H9 (cell line): Measurements from ENCODE around the gene GRAMD1B. TPM values are rescaled to one million over a fixed set of nuclear protein-coding genes. Genes with fewer than 3 reads are reported as not detected.

Experiments used
- DNase-seq: peaks from one replicate; pipeline ENCODE4 v3.0.0-alpha.2; 2017
- H2AFZ ChIP-seq: one replicate; pipeline ENCODE4 v1.6.1; 2013; ENCODE audit warnings: mild to moderate bottlenecking, low read length, control low read depth, moderate library complexity
- H2AK5ac ChIP-seq: 2 replicates; pipeline ENCODE4 v1.6.1; 2013; ENCODE audit warnings: low read length, control low read depth, mixed read lengths; ENCODE audit not compliant: insufficient read length
- H2BK120ac ChIP-seq: one replicate; pipeline ENCODE4 v1.6.1; 2013; ENCODE audit warnings: low read depth, mild to moderate bottlenecking, low read length, control low read depth, inconsistent platforms; ENCODE audit not compliant: poor library complexity, severe bottlenecking
- H2BK12ac ChIP-seq: 2 replicates; pipeline ENCODE4 v1.6.1; 2013; ENCODE audit warnings: low read length, control low read depth, mixed read lengths, low read depth; ENCODE audit not compliant: insufficient read length
- H2BK15ac ChIP-seq: 2 replicates; pipeline ENCODE4 v1.6.1; 2013; ENCODE audit warnings: low read depth, low read length, control low read depth
- H2BK20ac ChIP-seq: one replicate; pipeline ENCODE4 v1.6.1; 2013; ENCODE audit warnings: low read depth, mild to moderate bottlenecking, low read length, control low read depth, inconsistent platforms; ENCODE audit not compliant: poor library complexity, severe bottlenecking
- H2BK5ac ChIP-seq: 2 replicates; pipeline ENCODE4 v1.6.1; 2013; ENCODE audit warnings: low read length, control low read depth, mixed read lengths; ENCODE audit not compliant: insufficient read length
- H3K14ac ChIP-seq: 2 replicates; pipeline ENCODE4 v1.6.1; 2013; ENCODE audit warnings: low read length, control low read depth; ENCODE audit not compliant: insufficient read depth
- H3K18ac ChIP-seq: 2 replicates; pipeline ENCODE4 v1.6.1; 2013; ENCODE audit warnings: low read depth, mild to moderate bottlenecking, mixed read lengths, low read length, control low read depth; ENCODE audit not compliant: insufficient read length
- H3K23ac ChIP-seq: 2 replicates; pipeline ENCODE4 v1.6.1; 2013; ENCODE audit warnings: low read length, control low read depth, mixed read lengths, low read depth; ENCODE audit not compliant: insufficient read length
- H3K23me2 ChIP-seq: 2 replicates; pipeline ENCODE4 v1.6.1; 2013; ENCODE audit warnings: low read depth, mild to moderate bottlenecking, mixed read lengths, low read length, control low read depth; ENCODE audit not compliant: insufficient read length, poor library complexity, severe bottlenecking
- H3K27ac ChIP-seq: 2 replicates; pipeline ENCODE4 v1.5.1; 2013; ENCODE audit warnings: low read length, control low read depth, mixed read lengths, low read depth; ENCODE audit not compliant: insufficient read length
- H3K27me3 ChIP-seq: 2 replicates; pipeline ENCODE4 v1.6.1; 2013; ENCODE audit warnings: low read length, control low read depth, inconsistent platforms; ENCODE audit not compliant: insufficient read depth
- H3K4ac ChIP-seq: 2 replicates; pipeline ENCODE4 v1.6.1; 2013; ENCODE audit warnings: low read depth, mild to moderate bottlenecking, control low read depth, inconsistent platforms, low read length, moderate library complexity
- H3K4me1 ChIP-seq: 2 replicates; pipeline ENCODE4 v1.6.1; 2013; ENCODE audit warnings: low read length, control low read depth, inconsistent platforms; ENCODE audit not compliant: insufficient read depth
- H3K4me2 ChIP-seq: 2 replicates; pipeline ENCODE4 v1.6.1; 2013; ENCODE audit warnings: low read length, control low read depth, mixed read lengths; ENCODE audit not compliant: insufficient read length, insufficient read depth
- H3K56ac ChIP-seq: 2 replicates; pipeline ENCODE4 v1.6.1; 2013; ENCODE audit warnings: low read depth, mild to moderate bottlenecking, mixed read lengths, low read length, control low read depth; ENCODE audit not compliant: insufficient read length
- H3K79me1 ChIP-seq: 2 replicates; pipeline ENCODE4 v1.6.1; 2013; ENCODE audit warnings: low read depth, mild to moderate bottlenecking, moderate library complexity, low read length, control low read depth, inconsistent platforms; ENCODE audit not compliant: insufficient read depth, poor library complexity, severe bottlenecking
- H3K79me2 ChIP-seq: 2 replicates; pipeline ENCODE4 v1.6.1; 2013; ENCODE audit warnings: low read length, control low read depth, inconsistent platforms; ENCODE audit not compliant: insufficient read depth
- H3K9ac ChIP-seq: 2 replicates; pipeline ENCODE4 v1.6.1; 2013; ENCODE audit warnings: low read length, control low read depth, mixed read lengths; ENCODE audit not compliant: insufficient read length; ENCODE audit errors: extremely low read depth
- H3K9me3 ChIP-seq: one replicate; pipeline ENCODE4 v1.6.1; 2013; ENCODE audit warnings: low read depth, low read length, inconsistent platforms; ENCODE audit not compliant: control insufficient read depth
- H3T11ph ChIP-seq: one replicate; pipeline ENCODE4 v1.6.1; 2013; ENCODE audit warnings: mild to moderate bottlenecking, low read length, control low read depth, inconsistent platforms
- H4K20me1 ChIP-seq: one replicate; pipeline ENCODE4 v1.6.1; 2013; ENCODE audit not compliant: control insufficient read depth, insufficient read length, insufficient read depth
- H4K5ac ChIP-seq: 2 replicates; pipeline ENCODE4 v1.6.1; 2013; ENCODE audit warnings: low read depth, mild to moderate bottlenecking, mixed read lengths, low read length, control low read depth; ENCODE audit not compliant: insufficient read length
- H4K8ac ChIP-seq: replicated peaks from 2 replicates; pipeline ENCODE4 v1.6.1; 2013; ENCODE audit warnings: low read length, control low read depth, mixed read lengths, low read depth; ENCODE audit not compliant: insufficient read length
- H4K91ac ChIP-seq: 2 replicates; pipeline ENCODE4 v1.6.1; 2013; ENCODE audit warnings: low read depth, mild to moderate bottlenecking, moderate library complexity, mixed read lengths, low read length, control low read depth; ENCODE audit not compliant: insufficient read length
- H3K27ac Mint-ChIP-seq, 3 experiments: 2 replicates in 2 of 3; 3 replicates in 1 of 3; pipeline ENCODE4 v1.8.0; 2020 to 2021; ENCODE audit warnings: mixed read lengths in 3 of 3, mild to moderate bottlenecking in 1 of 3, moderate library complexity in 1 of 3
- H3K27me3 Mint-ChIP-seq: 2 replicates; pipeline ENCODE4 v1.8.0; 2021; ENCODE audit warnings: low read depth, mild to moderate bottlenecking, moderate library complexity, mixed read lengths
- H3K36me3 Mint-ChIP-seq, 3 experiments: 2 replicates in 2 of 3; 3 replicates in 1 of 3; pipeline ENCODE4 v1.8.0; 2020 to 2021; ENCODE audit warnings: low read depth in 3 of 3, mixed read lengths in 3 of 3; ENCODE audit not compliant: insufficient read depth in 1 of 3
- H3K4me1 Mint-ChIP-seq, 2 experiments: 2 replicates each; pipeline ENCODE4 v1.8.0; 2020; ENCODE audit warnings: mixed read lengths in 2 of 2
- H3K4me3 Mint-ChIP-seq, 2 experiments: 2 replicates in 1 of 2; 3 replicates in 1 of 2; pipeline ENCODE4 v1.8.0; 2020 to 2021; ENCODE audit warnings: mild to moderate bottlenecking in 2 of 2, mixed read lengths in 2 of 2, moderate library complexity in 1 of 2
- H3K9me3 Mint-ChIP-seq, 2 experiments: 2 replicates in 1 of 2; 3 replicates in 1 of 2; pipeline ENCODE4 v1.8.0; 2020; ENCODE audit warnings: mild to moderate bottlenecking in 2 of 2, mixed read lengths in 2 of 2, moderate library complexity in 1 of 2
- CTCF ChIP-seq: fragments of 200-600 bp; sonication (generic); conservative IDR thresholded peaks from 3 replicates; pipeline ENCODE4 v1.8.0; 2021; ENCODE audit warnings: antibody characterized with exemption, mild to moderate bottlenecking
- WGBS: extraction: QIAGEN DNeasy Blood & Tissue Kit; methylation state at CpG from one replicate; pipeline ENCODE4 v1.1.7; 2013; ENCODE audit warnings: missing lambda C conversion rate, low lambda C conversion rate, mixed read lengths; ENCODE audit not compliant: insufficient read length; ENCODE audit errors: extremely low coverage; 5-methylcytosine and 5-hydroxymethylcytosine counted together
- total RNA-seq: library from RNA; stranded (reverse); gene quantifications from 2 replicates; pipeline ENCODE4 v1.2.1, GENCODE V29; 2021

The GRAMD1B gene
- total RNA-seq, 1 experiment from 2014 or later, result 25.9 TPM

- peak; percentile 89 for DNase-seq
- no peak within 1 kb of the TSS for H2BK20ac ChIP-seq
- no peak within 1 kb of the TSS for H2AFZ ChIP-seq
- H3K18ac ChIP-seq, result peak within 1 kb of the TSS; percentile 28
- no peak within 1 kb of the TSS for H3T11ph ChIP-seq
- H4K91ac ChIP-seq, result no peak within 1 kb of the TSS
- no peaks in the 10 kb centered on the region for H3K9me3 ChIP-seq
- no peak within 1 kb of the TSS; a peak in 1 of 7 replicates for H3K27ac Mint-ChIP-seq
- no peak within 1 kb of the TSS for H3K27ac ChIP-seq
- H3K14ac ChIP-seq, result peak within 1 kb of the TSS; percentile 23; the same call in 1 of the 2 replicates
- H4K8ac ChIP-seq, result no peak within 1 kb of the TSS
- no peak for TF ChIP-seq CTCF
- H4K5ac ChIP-seq, result no peak within 1 kb of the TSS
- no peaks in the 10 kb centered on the region for H3K36me3 Mint-ChIP-seq
- H3K4me1 Mint-ChIP-seq, result peaks cover 11 to 12% of the 10 kb centered on the region in 2 experiments
- H3K27me3 ChIP-seq, result peaks cover 10% of the 10 kb centered on the region; the same call in 1 of the 2 replicates
- no peaks in the 10 kb centered on the region for H3K79me1 ChIP-seq
- H2BK120ac ChIP-seq, result no peak within 1 kb of the TSS
- H3K27me3 Mint-ChIP-seq, result peaks cover 61% of the 10 kb centered on the region
- H3K56ac ChIP-seq, result no peak within 1 kb of the TSS
- H4K20me1 ChIP-seq, result no peaks in the 10 kb centered on the region
- no CpG with 5 or more reads among the region's 44 CpGs for WGBS
- peak within 1 kb of the TSS; percentile 1 for H3K9ac ChIP-seq
- no peaks in the 10 kb centered on the region for H3K9me3 Mint-ChIP-seq
- H3K23ac ChIP-seq, result no peak within 1 kb of the TSS
- peaks cover 2% of the 10 kb centered on the region; the same call in 1 of the 2 replicates for H3K4me1 ChIP-seq
- H2BK12ac ChIP-seq, result no peak within 1 kb of the TSS
- no peaks in the 10 kb centered on the region for H3K79me2 ChIP-seq
- H2AK5ac ChIP-seq, result no peak within 1 kb of the TSS
- peak within 1 kb of the TSS; percentile 79 for H3K4me2 ChIP-seq
- H2BK15ac ChIP-seq, result no peak within 1 kb of the TSS
- peak within 1 kb of the TSS; percentile 81 to 88 for H3K4me3 Mint-ChIP-seq
- no peak within 1 kb of the TSS for H3K4ac ChIP-seq
- no peak within 1 kb of the TSS for H2BK5ac ChIP-seq
- peaks cover 15% of the 10 kb centered on the region for H3K23me2 ChIP-seq
Measured at GRCh38 chr11:123654566-123655081, 224.6 kb downstream of the GRAMD1B start, which contains the start of gene SCN3B. Gene SCN3B (minus strand): TSS chr11:123654624. CDS start chr11:123653801, 823 bp downstream.
